Mesothelial cell of epicardium (in vitro differentiated cells): ENCODE data around the gene FAM200B. TPM values are rescaled to one million over a fixed set of nuclear protein-coding genes. Genes with fewer than 3 reads are reported as not detected.

Experiments
- DNase-seq, 2 experiments: peaks; one replicate each; pipeline ENCODE4 v3.0.0; 2021; ENCODE audit warnings: low spot score in 2 of 2; ENCODE audit not compliant: unreplicated experiment in 2 of 2
- H3K27ac Mint-ChIP-seq: 2 replicates; pipeline ENCODE4 v1.8.0; 2021; ENCODE audit warnings: mixed read lengths
- H3K27me3 Mint-ChIP-seq: 2 replicates; pipeline ENCODE4 v1.8.0; 2021; ENCODE audit warnings: low read depth, mixed read lengths
- H3K36me3 Mint-ChIP-seq: 2 replicates; pipeline ENCODE4 v1.8.0; 2021; ENCODE audit warnings: mixed read lengths
- H3K4me1 Mint-ChIP-seq: 2 replicates; pipeline ENCODE4 v1.8.0; 2021; ENCODE audit warnings: mixed read lengths
- H3K4me3 Mint-ChIP-seq: 2 replicates; pipeline ENCODE4 v1.8.0; 2021; ENCODE audit warnings: mild to moderate bottlenecking, moderate library complexity, mixed read lengths
- H3K9me3 Mint-ChIP-seq: 2 replicates; pipeline ENCODE4 v1.8.0; 2021; ENCODE audit warnings: mixed read lengths
- CTCF ChIP-seq: fragments of 200-600 bp; sonication (generic); IDR thresholded peaks from one replicate; pipeline ENCODE4 v1.5.0; 2021; ENCODE audit warnings: antibody characterized with exemption; ENCODE audit not compliant: unreplicated experiment
- total RNA-seq: library from RNA; stranded (reverse); gene quantifications from 3 replicates; pipeline ENCODE4 v1.2.1, GENCODE V29; 2021

Gene FAM200B
- 32.0 to 37.7 TPM (median 36.1 TPM) in 3 replicates for total RNA-seq

- peak; percentile 100 for DNase-seq
- H3K9me3 Mint-ChIP-seq = no peaks in the 10 kb centered on the region
- H3K4me1 Mint-ChIP-seq = peaks cover 40% of the 10 kb centered on the region
- no peak for TF ChIP-seq CTCF
- H3K27ac Mint-ChIP-seq = peak within 1 kb of the TSS; percentile 100
- H3K27me3 Mint-ChIP-seq = no peaks in the 10 kb centered on the region
- H3K36me3 Mint-ChIP-seq = peaks cover 12% of the 10 kb centered on the region
- H3K4me3 Mint-ChIP-seq = peak within 1 kb of the TSS; percentile 96
Measured at GRCh38 chr4:15681372-15682241, at the start of gene FAM200B. Gene FAM200B, plus strand, starts transcription at chr4:15681827. Its CDS starts 5,151 bp downstream, at chr4:15686978.

- H3K4me1 Mint-ChIP-seq = peaks cover 6% of the 10 kb centered on the region
- no peak overlapping the region for H3K4me3 Mint-ChIP-seq
- no peak for DNase-seq
- H3K36me3 Mint-ChIP-seq = peaks cover 34% of the 10 kb centered on the region
- H3K27ac Mint-ChIP-seq = peak overlapping the region; percentile 31
- peaks cover 5% of the 10 kb centered on the region for H3K9me3 Mint-ChIP-seq
- no peaks in the 10 kb centered on the region for H3K27me3 Mint-ChIP-seq
- TF ChIP-seq CTCF = no peak
Measured at GRCh38 chr4:15636818-15637217, 44.8 kb upstream of the FAM200B start.

GRCh38 chr4:15638418-15638817, 43.2 kb upstream of the FAM200B start:
- peaks cover 7% of the 10 kb centered on the region for H3K4me1 Mint-ChIP-seq
- TF ChIP-seq CTCF = no peak
- no peaks in the 10 kb centered on the region for H3K27me3 Mint-ChIP-seq
- DNase-seq = no peak
- peaks cover 22% of the 10 kb centered on the region for H3K36me3 Mint-ChIP-seq
- no peak overlapping the region for H3K27ac Mint-ChIP-seq
- no peak overlapping the region for H3K4me3 Mint-ChIP-seq
- H3K9me3 Mint-ChIP-seq = no peaks in the 10 kb centered on the region

- no peak overlapping the region for H3K27ac Mint-ChIP-seq
- H3K4me3 Mint-ChIP-seq = no peak overlapping the region
- H3K27me3 Mint-ChIP-seq = no peaks in the 10 kb centered on the region
- no peaks in the 10 kb centered on the region for H3K9me3 Mint-ChIP-seq
- no peak for TF ChIP-seq CTCF
- DNase-seq = no peak
- no peaks in the 10 kb centered on the region for H3K36me3 Mint-ChIP-seq
- H3K4me1 Mint-ChIP-seq = peaks cover 33% of the 10 kb centered on the region
Measured at GRCh38 chr4:15648600-15648999, 33.0 kb upstream of the FAM200B start.

- Mint-ChIP-seq H3K27ac (peak overlapping the region; percentile 51), H3K4me3 (no peak overlapping the region)
Measured at GRCh38 chr4:15649914-15650545, 31.6 kb upstream of the FAM200B start.

More at GRCh38 chr4:15649914-15650545, 31.6 kb upstream of the FAM200B start:
- TF ChIP-seq CTCF = peak; percentile 24
- DNase-seq = no peak
- Mint-ChIP-seq H3K36me3 (no peaks in the 10 kb centered on the region), H3K27me3 (no peaks in the 10 kb centered on the region), H3K9me3 (no peaks in the 10 kb centered on the region), H3K4me1 (peaks cover 42% of the 10 kb centered on the region)
